Endothelial cell of hepatic sinusoid (primary cell): ENCODE results near the gene ENDOD1.
"Not testable (repeated sequence)": the region's sequence is repeated elsewhere in the genome, so short reads cannot be mapped to it uniquely, and the experiment has no call there.

Experiments
- in situ Hi-C: cut with HindIII; loops from 2 replicates; pipeline ENCODE4 v1.10.0; 2017; ENCODE audit warnings: low sequenced_read_pairs

ENDOD1 gene

GRCh38 chr11:95089620-95090542 lies at the start of gene ENDOD1:
TSS of gene ENDOD1 (plus strand) at chr11:95089846. CDS start at chr11:95089928, 82 bp downstream.
- in situ Hi-C loops, result no loop called here

- in situ Hi-C loops, result no loop called here
Observed at GRCh38 chr11:95042239-95042638, 47.4 kb upstream of the ENDOD1 start.

- in situ Hi-C loops, result no loop called here
Observed at GRCh38 chr11:95042906-95043305, 46.7 kb upstream of the ENDOD1 start.

GRCh38 chr11:95044010-95044409 lies 45.6 kb upstream of the ENDOD1 start:
- in situ Hi-C loops, result no loop called here

GRCh38 chr11:95045812-95046211 lies 43.8 kb upstream of the ENDOD1 start:
- in situ Hi-C loops, result no loop called here

- in situ Hi-C loops, result not testable (repeated sequence)
Observed at GRCh38 chr11:95049122-95049521, 40.5 kb upstream of the ENDOD1 start, which contains the start of gene KDM4F. TSS of gene KDM4F (plus strand) at chr11:95049422.

- in situ Hi-C loops, result no loop called here
Observed at GRCh38 chr11:95050595-95051202, 38.9 kb upstream of the ENDOD1 start.

- in situ Hi-C loops, result no loop called here
Observed at GRCh38 chr11:95054356-95054755, 35.3 kb upstream of the ENDOD1 start.

GRCh38 chr11:95055283-95055897 lies 34.3 kb upstream of the ENDOD1 start:
- in situ Hi-C loops, result no loop called here

GRCh38 chr11:95057959-95058358 lies 31.7 kb upstream of the ENDOD1 start:
- in situ Hi-C loops, result no loop called here

- in situ Hi-C loops, result no loop called here
Observed at GRCh38 chr11:95058621-95059020, 31.0 kb upstream of the ENDOD1 start.

- in situ Hi-C loops, result no loop called here
Observed at GRCh38 chr11:95059046-95059445, 30.6 kb upstream of the ENDOD1 start.

- in situ Hi-C loops, result no loop called here
Observed at GRCh38 chr11:95065336-95065735, 24.3 kb upstream of the ENDOD1 start.

GRCh38 chr11:95066716-95067038 lies 23.0 kb upstream of the ENDOD1 start, which contains the start of gene SRSF8:
TSS of gene SRSF8 (plus strand) at chr11:95066919. CDS start at chr11:95067227, 308 bp downstream.
- in situ Hi-C loops, result no loop called here

- in situ Hi-C loops, result no loop called here
Observed at GRCh38 chr11:95067039-95067840, 22.4 kb upstream of the ENDOD1 start.

GRCh38 chr11:95067841-95068219 lies 21.8 kb upstream of the ENDOD1 start:
- in situ Hi-C loops, result no loop called here

GRCh38 chr11:95068549-95068948 lies 21.1 kb upstream of the ENDOD1 start:
- in situ Hi-C loops, result no loop called here

- in situ Hi-C loops, result no loop called here
Observed at GRCh38 chr11:95070471-95070870, 19.2 kb upstream of the ENDOD1 start.

GRCh38 chr11:95072948-95073347 lies 16.7 kb upstream of the ENDOD1 start:
- in situ Hi-C loops, result no loop called here

- in situ Hi-C loops, result no loop called here
Observed at GRCh38 chr11:95074792-95075563, 14.7 kb upstream of the ENDOD1 start.
